ENCODE data around the gene IQSEC2.

DNA sequence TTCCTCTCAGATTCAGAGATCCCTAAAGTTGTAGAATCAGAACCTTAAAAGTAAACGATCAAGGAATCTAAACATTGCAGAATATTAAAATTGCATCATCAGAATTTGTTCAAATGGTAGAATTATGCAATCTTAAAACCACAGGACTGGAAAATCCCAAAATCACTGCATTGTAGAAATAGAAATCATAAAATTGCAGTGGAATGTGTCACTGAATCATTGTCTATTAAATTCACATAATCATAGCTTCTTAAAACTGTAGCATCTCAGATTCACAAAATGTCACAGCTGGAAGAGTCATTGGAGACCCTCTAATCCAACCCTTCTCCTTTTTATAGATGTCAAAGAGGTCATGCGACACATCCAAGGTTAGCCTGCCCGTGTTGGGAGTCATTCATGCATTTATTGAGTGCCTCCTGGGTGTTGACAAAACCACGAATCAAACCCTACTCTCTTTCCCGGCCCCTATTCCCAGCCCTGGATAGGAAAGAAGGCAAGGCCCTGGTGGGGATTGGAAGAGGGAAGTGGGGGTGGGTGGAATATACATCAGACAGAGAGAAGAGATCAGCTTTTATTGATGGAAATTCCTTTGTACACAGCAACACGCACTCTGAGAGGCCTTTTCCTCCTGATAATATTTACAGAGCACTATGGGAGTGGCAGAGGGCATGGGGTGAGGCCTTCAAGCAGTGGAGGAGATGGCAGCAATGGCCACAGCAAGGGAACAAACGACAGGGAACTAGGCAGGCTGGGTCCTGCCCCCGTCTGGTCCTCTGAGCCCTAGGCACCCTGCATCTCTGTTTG is 15.4 kb downstream of the IQSEC2 start:
- TF ChIP-seq POLR2AphosphoS5 (IDR thresholded peaks at IDR 0.05) (no peak), POLR2A (IDR thresholded peaks at IDR 0.05) (no peak)
- TF ChIP-seq, protein P1, sequence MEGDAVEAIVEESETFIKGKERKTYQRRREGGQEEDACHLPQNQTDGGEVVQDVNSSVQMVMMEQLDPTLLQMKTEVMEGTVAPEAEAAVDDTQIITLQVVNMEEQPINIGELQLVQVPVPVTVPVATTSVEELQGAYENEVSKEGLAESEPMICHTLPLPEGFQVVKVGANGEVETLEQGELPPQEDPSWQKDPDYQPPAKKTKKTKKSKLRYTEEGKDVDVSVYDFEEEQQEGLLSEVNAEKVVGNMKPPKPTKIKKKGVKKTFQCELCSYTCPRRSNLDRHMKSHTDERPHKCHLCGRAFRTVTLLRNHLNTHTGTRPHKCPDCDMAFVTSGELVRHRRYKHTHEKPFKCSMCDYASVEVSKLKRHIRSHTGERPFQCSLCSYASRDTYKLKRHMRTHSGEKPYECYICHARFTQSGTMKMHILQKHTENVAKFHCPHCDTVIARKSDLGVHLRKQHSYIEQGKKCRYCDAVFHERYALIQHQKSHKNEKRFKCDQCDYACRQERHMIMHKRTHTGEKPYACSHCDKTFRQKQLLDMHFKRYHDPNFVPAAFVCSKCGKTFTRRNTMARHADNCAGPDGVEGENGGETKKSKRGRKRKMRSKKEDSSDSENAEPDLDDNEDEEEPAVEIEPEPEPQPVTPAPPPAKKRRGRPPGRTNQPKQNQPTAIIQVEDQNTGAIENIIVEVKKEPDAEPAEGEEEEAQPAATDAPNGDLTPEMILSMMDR (IDR thresholded peaks at IDR 0.05): no peak
